GM18907 (cell line): ENCODE measurements around the gene RELA.
"Not testable (repeated sequence)": the region's sequence is repeated elsewhere in the genome, so short reads cannot be mapped to it uniquely, and the experiment has no call there.

ENCODE experiments used
- ATAC-seq: cut with Tn5 transposase; IDR thresholded peaks from one replicate; pipeline ENCODE4 v1.9.1; 2021; ENCODE audit warnings: mild to moderate bottlenecking, moderate library complexity; ENCODE audit not compliant: unreplicated experiment

RELA gene

GRCh38 chr11:65672180-65672860 is 9.6 kb upstream of the RELA start:
- no peak for ATAC-seq

GRCh38 chr11:65663639-65664200 is 1.0 kb upstream of the RELA start:
- ATAC-seq = peak; percentile 21

- no peak for ATAC-seq
Measured at GRCh38 chr11:65662247-65662798, 393 bp downstream of the RELA start.

- no peak for ATAC-seq
Measured at GRCh38 chr11:65661599-65662246, 993 bp downstream of the RELA start.

GRCh38 chr11:65660908-65661307 is 1.8 kb downstream of the RELA start:
- ATAC-seq = not testable (repeated sequence)

GRCh38 chr11:65660038-65660437 is 2.7 kb downstream of the RELA start:
- ATAC-seq = no peak

GRCh38 chr11:65658174-65659021 is 4.3 kb downstream of the RELA start:
- ATAC-seq = no peak

- ATAC-seq = no peak
Measured at GRCh38 chr11:65657426-65657825, 5.3 kb downstream of the RELA start.

- ATAC-seq = no peak
Measured at GRCh38 chr11:65655570-65656332, 7.0 kb downstream of the RELA start.

GRCh38 chr11:65654375-65655349 is 8.1 kb downstream of the RELA start:
- no peak for ATAC-seq

GRCh38 chr11:65653229-65654225 is 9.2 kb downstream of the RELA start:
- no peak for ATAC-seq

GRCh38 chr11:65652511-65653228 is 10.0 kb downstream of the RELA start:
- peak; percentile 64 for ATAC-seq

GRCh38 chr11:65651589-65652510 is 10.9 kb downstream of the RELA start:
- peak; percentile 1 for ATAC-seq

GRCh38 chr11:65651339-65651588 is 11.5 kb downstream of the RELA start:
- no peak for ATAC-seq

- no peak for ATAC-seq
Measured at GRCh38 chr11:65650547-65651338, 12.0 kb downstream of the RELA start.
